HG03439 (cell line): ENCODE measurements around the gene FGF3.

Source experiments
- ATAC-seq: cut with Tn5 transposase; IDR thresholded peaks from one replicate; pipeline ENCODE4 v1.9.1; 2021; ENCODE audit warnings: mild to moderate bottlenecking, moderate library complexity; ENCODE audit not compliant: unreplicated experiment

FGF3 gene

DNA sequence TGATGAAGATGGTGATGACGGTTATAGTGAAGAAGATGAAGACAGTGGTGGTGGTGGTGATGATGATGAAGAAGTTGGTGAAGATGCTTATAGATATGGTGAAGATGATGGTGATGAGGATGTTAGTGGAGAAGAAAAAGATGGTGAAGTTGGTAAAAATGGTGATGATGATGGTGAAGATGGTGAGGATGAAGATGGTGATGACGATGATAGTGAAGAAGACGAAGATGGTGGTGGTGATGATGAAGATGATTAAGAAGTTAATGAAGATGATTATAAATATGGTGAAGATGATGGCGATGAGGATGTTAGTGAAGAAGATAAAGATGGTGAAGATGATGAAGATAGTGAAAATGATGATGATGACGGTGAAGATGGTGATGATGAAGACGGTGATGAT, 25.2 kb upstream of the FGF3 start:
- ATAC-seq, result no peak

DNA sequence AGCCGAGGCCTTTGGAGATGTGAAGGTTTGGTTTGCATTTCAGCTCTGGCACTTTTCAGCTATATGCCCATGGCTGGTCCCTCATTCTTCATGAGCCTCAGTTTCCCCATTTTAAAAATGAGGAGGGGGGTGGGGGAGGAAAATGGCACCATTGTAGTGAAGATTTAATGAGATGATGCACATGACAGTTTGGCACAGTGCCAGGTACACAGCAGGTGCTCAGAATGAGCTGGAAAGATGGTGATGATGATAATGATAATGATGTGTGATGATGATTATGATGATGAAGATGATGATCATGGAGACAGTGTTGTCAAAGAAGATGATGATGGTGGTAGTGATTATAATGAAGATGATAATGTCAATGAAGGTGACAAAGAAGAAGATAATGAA, 24.3 kb upstream of the FGF3 start:
- ATAC-seq, result no peak

GRCh38 chr11:69842746-69843528, 23.7 kb upstream of the FGF3 start:
- ATAC-seq, result no peak

GRCh38 chr11:69841859-69842698, 22.9 kb upstream of the FGF3 start:
- ATAC-seq, result no peak

GRCh38 chr11:69841170-69841858, 22.1 kb upstream of the FGF3 start:
- no peak for ATAC-seq

DNA sequence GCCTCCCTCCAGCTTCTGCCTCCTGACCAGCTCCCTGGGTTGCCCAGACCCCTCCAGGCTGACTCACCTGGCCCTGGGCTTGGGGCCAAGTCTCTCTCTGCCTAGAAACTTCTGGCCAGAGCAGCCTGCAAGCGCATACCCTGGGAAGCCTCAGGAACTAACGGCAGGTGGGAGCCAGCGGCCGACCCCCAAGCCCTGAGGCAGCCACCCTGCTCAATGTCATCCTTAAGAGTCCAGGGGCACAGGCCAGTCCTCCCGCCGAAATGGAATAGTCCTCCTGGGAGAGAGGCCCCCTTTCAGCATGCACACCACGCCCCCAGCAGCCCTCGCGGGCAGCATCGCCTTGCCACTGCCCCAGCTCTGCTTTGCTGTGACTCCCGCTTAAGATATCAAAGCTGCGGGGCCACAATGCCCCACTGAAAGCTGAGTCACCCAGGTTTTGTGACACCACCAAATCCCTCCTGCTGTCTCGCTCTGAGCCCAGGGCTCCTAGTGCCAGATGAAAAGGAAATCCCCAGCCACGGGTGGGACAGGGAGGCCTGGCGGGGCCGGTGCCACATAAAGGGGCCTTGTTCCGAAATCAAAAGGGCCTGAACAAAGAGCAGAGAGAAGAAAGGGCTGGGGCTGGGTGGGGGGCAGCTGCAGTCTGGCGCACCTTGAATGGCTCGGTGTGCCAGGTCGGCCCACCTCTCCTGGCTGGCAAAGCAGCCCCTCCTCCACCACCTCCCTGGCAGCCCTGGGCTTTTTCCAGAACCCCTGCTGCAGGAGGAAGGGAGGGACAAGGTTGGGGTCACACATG, 21.4 kb upstream of the FGF3 start:
- no peak for ATAC-seq

- no peak for ATAC-seq
These were observed 20.3 kb upstream of the FGF3 start for GRCh38 chr11:69839516-69839915.

GRCh38 chr11:69837791-69838190, 18.6 kb upstream of the FGF3 start:
- no peak for ATAC-seq

DNA sequence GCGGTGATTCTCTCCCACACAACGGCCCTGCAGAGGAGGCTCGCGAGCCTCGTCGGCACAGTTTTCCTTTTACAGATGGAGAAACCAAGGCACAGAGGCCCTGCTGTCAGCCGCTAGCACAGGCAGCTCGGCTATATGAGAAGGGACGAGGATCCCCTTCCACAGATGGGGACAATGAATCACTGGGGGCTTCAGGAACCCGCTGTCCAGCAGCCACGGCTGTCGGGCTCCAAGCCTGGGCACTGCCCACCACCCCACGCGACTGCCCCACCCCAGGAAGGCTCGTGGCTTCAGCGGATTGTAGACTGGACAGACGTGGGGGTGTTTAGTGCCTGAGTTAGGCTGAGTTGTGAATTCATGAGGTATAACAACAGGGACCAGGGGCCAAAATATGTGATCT, 17.2 kb upstream of the FGF3 start:
- ATAC-seq, result no peak

DNA sequence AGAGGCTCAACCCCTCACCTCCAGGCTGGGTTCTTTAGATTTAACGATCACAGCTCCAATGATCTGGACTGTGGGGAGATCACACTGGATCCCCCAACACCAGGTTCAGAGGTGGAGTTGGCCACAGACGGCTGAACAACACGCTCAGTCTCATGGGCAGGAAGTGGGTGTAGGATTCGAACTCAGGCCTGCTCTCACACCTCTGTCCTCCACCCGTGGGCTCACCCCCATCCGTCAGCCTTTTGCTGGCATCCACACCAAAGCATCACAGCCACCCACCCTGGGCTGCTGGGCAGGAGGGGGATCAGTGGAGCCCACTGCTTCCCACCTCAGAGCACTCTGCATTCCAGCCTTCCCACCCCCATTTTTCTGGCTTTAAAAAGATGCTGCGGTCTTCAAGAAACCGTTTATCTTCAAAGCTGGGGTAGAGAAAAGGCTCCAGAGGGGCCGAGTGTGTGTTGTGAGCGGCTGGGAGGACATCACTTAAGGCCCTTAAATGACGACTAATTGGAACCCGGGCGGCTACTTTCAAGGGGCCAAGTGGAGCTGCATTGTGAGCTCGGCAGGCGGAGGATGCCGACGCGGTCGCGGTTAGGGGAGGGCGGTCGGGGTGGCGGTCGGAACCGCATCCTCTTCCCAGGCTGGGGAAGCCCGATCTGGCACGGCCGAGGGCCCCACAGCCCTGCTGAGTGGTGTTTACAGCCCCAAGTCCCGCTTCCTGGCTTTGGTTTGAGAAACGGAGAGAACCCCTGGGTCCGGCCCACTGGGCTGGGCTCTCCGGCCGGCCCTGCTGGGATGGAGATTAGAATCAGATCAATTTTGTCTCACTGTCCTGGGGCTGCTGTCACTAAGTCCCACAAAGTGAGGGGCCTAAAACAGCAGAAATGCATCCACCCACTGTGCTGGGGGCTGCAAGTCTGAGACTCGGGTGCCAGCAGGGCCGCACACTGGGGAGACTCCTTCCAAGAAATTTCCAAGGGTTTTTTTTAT, 15.9 kb upstream of the FGF3 start:
- no peak for ATAC-seq

DNA sequence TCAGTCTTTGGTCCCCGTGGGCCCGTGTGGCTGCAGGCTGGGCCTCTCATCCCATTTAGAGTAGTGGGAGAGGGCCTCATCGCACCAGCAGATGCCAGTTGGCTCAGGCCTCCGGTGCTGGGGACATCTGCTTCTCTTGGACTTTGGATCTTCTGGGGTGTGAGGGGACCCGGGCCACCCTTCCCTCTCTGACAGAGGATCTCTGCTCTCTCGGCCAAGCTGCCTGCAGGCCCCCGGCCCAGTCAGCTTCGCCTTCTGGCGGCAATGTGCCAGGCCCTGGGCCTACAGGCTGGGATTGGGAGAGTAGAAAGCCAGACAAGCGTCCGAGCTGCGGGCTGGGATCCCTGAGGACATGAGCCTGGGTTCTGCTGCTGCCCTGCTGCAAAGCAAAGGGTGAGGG, 15.0 kb upstream of the FGF3 start:
- ATAC-seq, result no peak

GRCh38 chr11:69832561-69833413, 13.6 kb upstream of the FGF3 start:
- no peak for ATAC-seq

DNA sequence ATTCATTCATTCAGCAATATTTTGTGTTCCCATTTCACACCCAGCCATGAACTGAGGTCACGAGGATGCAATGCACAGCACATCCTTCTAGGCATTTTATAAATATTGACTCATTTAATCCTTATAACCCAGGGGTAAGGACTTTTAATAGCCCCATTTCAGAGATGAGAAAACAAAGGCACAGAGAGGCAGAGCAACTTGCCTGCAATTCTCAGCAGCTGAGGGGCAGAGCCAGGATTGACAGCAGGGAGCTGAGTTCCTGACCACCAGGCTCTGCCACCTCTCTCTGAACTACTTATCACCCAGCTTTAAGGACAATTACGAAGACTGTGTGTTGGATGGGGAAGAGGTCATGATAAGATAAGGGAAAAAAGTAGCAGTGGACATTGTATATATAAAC, 12.8 kb upstream of the FGF3 start:
- ATAC-seq, result no peak

GRCh38 chr11:69830086-69830485, 10.9 kb upstream of the FGF3 start:
- no peak for ATAC-seq

- no peak for ATAC-seq
These were observed 9.7 kb upstream of the FGF3 start for GRCh38 chr11:69828971-69829344.

DNA sequence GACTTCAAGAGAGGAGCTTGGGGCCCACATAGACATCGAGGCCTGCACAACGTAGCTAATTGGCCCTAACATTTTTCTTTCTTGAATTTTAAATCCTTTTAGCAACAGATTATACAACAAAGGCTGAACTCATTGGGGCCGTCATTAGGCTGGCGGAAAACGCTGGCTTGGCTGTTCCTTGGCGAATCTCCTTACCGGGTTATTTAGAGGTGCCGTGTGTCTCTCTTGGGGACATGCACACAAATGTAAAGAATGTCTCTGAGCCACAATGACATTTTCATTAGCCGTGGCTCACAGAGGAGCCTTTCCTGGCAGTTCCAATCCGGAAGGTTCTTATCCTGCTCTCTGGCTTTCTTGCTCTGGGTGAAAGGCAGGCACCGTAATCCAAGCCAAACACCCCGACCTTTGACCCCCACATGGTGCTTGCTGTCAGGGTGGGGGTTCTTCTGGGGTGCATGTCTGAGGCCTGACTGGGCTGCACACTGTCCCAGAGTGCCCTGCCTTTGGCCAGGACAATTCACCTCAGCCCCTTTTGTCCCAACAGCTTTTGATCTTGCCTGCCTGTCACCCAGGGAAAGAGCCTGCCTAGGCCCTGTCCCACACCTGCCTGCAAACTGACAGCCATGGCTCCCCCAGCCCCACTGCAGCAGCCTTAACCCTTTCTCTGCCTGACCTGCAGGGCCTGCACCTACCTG, 9.2 kb upstream of the FGF3 start:
- ATAC-seq, result no peak

- no peak for ATAC-seq
These were observed 7.6 kb upstream of the FGF3 start for GRCh38 chr11:69826773-69827172.

DNA sequence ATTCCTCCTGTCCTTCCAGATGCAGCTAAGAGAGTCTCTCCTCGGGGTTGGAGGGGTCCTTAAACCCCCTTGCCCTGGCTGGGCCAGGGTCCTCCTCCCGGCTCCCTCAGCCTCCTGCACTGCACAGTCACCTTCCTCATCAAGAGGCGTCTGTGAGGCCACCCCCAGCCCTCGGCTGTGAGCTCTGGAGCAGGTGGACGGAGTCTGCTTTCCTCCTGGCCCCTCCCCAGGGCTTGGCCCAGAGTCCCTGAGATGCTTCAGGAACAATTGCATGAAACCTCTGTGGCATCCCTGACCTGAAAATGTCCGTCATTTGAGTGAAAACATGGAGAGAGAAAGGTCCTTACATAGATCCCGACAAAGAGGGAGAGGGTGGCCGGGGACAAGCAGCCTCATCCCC, 6.7 kb upstream of the FGF3 start:
- ATAC-seq, result no peak
